WI38 (cell line): ENCODE data around the gene PRXL2A.

Experiments used
- H3K4me3 ChIP-seq: 2 replicates; pipeline ENCODE4 v1.5.1; 2011; ENCODE audit warnings: low read depth, mild to moderate bottlenecking, control low read depth, low read length
- CTCF ChIP-seq: IDR thresholded peaks from 2 replicates; pipeline ENCODE4 v1.5.1; 2012; ENCODE audit warnings: low read depth, mild to moderate bottlenecking, control low read depth, low read length

PRXL2A gene

DNA sequence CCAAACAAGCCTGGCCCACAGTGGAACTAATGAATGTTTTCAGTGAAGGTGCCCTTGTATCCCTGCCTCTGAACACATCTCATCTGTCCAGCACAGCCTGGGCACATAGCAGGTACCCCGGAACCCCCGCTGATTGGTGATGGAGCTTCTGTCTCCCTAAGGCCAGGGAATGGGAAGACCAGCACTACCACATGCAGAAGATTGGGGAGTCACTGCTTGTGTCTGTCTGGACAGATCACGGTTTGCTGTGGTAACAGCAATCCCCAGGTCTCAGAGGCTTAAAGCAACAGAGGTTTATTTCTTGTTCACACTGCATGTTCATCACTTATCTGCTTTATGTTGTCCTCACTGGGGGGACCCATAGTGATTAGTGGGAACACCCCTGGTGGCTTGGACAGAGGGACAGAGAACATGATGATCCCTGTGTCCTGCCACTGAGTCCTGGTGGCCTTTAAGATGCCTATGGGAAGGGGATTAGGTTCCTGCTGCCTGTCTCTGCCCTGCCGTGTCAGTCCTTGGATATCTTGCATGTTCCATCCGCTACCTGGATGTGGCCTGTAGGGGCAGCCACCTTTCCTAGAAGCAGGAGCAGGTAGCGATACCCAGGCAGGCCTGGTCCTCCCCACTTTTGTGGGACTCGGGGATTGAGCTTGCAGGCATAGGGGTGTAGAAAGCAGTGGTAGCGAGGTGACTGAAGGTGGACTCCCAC, 49.4 kb downstream of the PRXL2A start:
- no peak overlapping the region for H3K4me3 ChIP-seq

DNA sequence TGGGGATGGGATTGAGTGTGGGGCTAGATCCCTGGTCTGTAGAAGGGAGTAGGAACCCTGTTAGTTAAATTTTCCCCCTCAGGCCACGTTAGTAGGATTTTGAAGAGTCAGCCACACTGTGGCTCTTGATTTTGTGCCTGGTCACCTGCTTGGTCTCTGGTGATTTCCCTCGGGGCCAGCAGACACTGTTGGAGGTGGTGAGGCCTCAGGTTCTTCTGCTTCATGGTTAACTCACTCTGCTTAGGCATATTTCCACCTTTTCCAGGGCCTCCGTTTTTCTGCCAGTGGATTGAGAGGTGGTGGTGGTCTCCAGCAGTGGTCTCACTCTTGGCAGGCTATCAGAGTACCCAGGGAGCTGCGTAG, 49.9 kb downstream of the PRXL2A start:
- TF ChIP-seq CTCF: no peak
- no peak overlapping the region for H3K4me3 ChIP-seq

More for the DNA sequence above, 49.4 kb downstream of the PRXL2A start:
- TF ChIP-seq CTCF: no peak

GRCh38 chr10:80458638-80459037, 50.3 kb downstream of the PRXL2A start:
- no peak for TF ChIP-seq CTCF
- no peak overlapping the region for H3K4me3 ChIP-seq

DNA sequence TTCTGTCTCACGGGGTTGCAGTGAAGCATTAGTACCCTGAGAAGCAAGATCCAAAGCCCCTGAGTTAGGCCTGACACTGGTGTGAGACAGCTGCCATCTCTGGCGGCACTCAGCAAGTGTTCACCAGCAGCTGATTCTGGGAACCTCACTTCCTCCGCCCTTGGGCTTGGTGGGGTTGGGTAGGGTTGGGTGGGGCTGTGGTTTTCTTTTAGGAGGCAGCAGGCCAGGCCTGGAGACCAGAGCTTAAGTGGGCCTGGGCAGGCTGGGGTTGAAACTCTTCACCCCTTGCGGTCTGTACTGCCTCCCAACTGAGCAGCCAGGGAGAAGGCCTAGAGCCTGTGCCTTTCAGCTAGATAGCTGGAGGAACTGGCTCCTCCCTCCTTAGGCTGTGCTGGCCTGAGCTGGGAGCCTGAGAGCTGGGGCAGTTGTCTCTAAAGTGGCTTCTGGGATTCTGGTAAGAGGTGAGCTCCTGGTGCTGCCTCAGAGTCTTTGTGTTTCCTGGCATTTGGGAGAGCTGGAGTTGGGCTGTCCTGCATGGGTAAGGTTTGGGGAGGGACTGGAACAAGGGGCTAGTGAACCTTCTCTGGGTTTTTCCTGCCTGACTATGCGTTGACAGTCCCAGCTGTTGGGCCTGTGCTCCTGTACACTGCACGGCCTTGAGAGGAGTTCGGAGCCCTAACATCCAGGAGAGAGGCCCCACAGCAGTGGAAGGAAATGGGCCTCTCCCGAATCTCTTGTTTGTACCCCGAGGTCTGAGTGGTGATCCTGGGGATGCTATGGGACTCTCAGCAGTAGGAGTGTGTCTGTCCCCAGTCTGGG, 50.9 kb downstream of the PRXL2A start:
- H3K4me3 ChIP-seq: no peak overlapping the region
- no peak for TF ChIP-seq CTCF

GRCh38 chr10:80460399-80461207, 52.3 kb downstream of the PRXL2A start:
- H3K4me3 ChIP-seq: no peak overlapping the region
- TF ChIP-seq CTCF: no peak

GRCh38 chr10:80461208-80462183, 53.1 kb downstream of the PRXL2A start:
- H3K4me3 ChIP-seq: no peak overlapping the region

More at GRCh38 chr10:80461208-80462183, 53.1 kb downstream of the PRXL2A start:
- TF ChIP-seq CTCF: no peak
